Measurements from ENCODE around the gene COPS4. TPM values are rescaled to one million over a fixed set of nuclear protein-coding genes. Genes with fewer than 3 reads are reported as not detected.
"Not testable (repeated sequence)": the region's sequence is repeated elsewhere in the genome, so short reads cannot be mapped to it uniquely, and the experiment has no call there.

Gene COPS4
- total RNA-seq, 1 donor from 2014 or later, result 28.5 TPM

- ATAC-seq; DNase-seq (ENCODE audit: low spot score); intact Hi-C loops (cut with DNase I): not testable (repeated sequence)
These were observed 76.8 kb downstream of the COPS4 start for GRCh38 chr4:83111751-83112141.

- no peak for DNase-seq (ENCODE audit: low spot score)
- ATAC-seq, result no peak
- intact Hi-C loops (cut with DNase I), result no loop called here
These were observed 77.2 kb downstream of the COPS4 start for GRCh38 chr4:83112231-83112630.

GRCh38 chr4:83112678-83113428 lies 77.9 kb downstream of the COPS4 start:
- DNase-seq (ENCODE audit: low spot score) (no peak), ATAC-seq (no peak)
- intact Hi-C loops (cut with DNase I), result no loop called here

GRCh38 chr4:83113429-83113786 lies 78.4 kb downstream of the COPS4 start:
- DNase-seq (ENCODE audit: low spot score) (no peak), ATAC-seq (no peak)
- intact Hi-C loops (cut with DNase I), result no loop called here

GRCh38 chr4:83114576-83114975 lies 79.6 kb downstream of the COPS4 start, which contains the start of gene PLAC8:
PLAC8 (minus strand) TSS chr4:83114729; CDS start chr4:83107921, 6,808 bp downstream.
- intact Hi-C loops (cut with DNase I), result no loop called here
- DNase-seq (ENCODE audit: low spot score), result no peak
- ATAC-seq, result no peak

- DNase-seq (ENCODE audit: low spot score) (no peak), ATAC-seq (no peak)
- intact Hi-C loops (cut with DNase I), result no loop called here
These were observed 80.0 kb downstream of the COPS4 start for GRCh38 chr4:83115000-83115399.

GRCh38 chr4:83115656-83116285 lies 80.8 kb downstream of the COPS4 start:
- DNase-seq (ENCODE audit: low spot score) (no peak), ATAC-seq (no peak)
- intact Hi-C loops (cut with DNase I), result no loop called here

- intact Hi-C loops (cut with DNase I), result no loop called here
- no peak for DNase-seq (ENCODE audit: low spot score)
These were observed 83.9 kb downstream of the COPS4 start for GRCh38 chr4:83118869-83119268.

GRCh38 chr4:83121246-83121645 lies 86.3 kb downstream of the COPS4 start:
- ATAC-seq, result no peak
- intact Hi-C loops (cut with DNase I), result no loop called here
- no peak for DNase-seq (ENCODE audit: low spot score)

More at GRCh38 chr4:83118869-83119268, 83.9 kb downstream of the COPS4 start:
- no peak for ATAC-seq

GRCh38 chr4:83124111-83124780 lies 89.3 kb downstream of the COPS4 start:
- ATAC-seq, result peak; percentile 70
- DNase-seq (ENCODE audit: low spot score), result no peak
- intact Hi-C loops (cut with DNase I), result no loop called here

Other genes with a start within 250 kb of the COPS4 start
- 50.6 TPM for gene SCD5, start 236.4 kb upstream of the COPS4 start, total RNA-seq
- gene SEC31A, start 144.0 kb upstream of the COPS4 start, total RNA-seq, result 286 TPM
- gene THAP9, start 134.4 kb upstream of the COPS4 start, total RNA-seq, result 5.5 TPM
- 12.1 TPM for gene LIN54, start 24.4 kb upstream of the COPS4 start, total RNA-seq
- gene PLAC8, start 79.5 kb downstream of the COPS4 start, total RNA-seq, result 4.5 TPM
- 9.4 TPM for gene COQ2, start 249.6 kb downstream of the COPS4 start, total RNA-seq

Data from sciatic nerve (tissue), 2 donors.